ENCODE data around the gene SIVA1.

Gene SIVA1

GRCh38 chr14:104741803-104742251 is 11.1 kb upstream of the SIVA1 start:
- DNase-seq (no peak), ATAC-seq (ENCODE audit: insufficient read depth, low read depth) (no peak)
- no peaks in the 10 kb centered on the region for H3K79me2 ChIP-seq (ENCODE audit: insufficient read depth, low read length)
- peaks cover 3% of the 10 kb centered on the region; the same call in 1 of the 2 replicates for H4K20me1 ChIP-seq (ENCODE audit: insufficient read depth, low read length)
- H3K4me3 ChIP-seq (ENCODE audit: low read depth in 1 of 2, low read length in 2 of 2), result no peak overlapping the region
- no peaks in the 10 kb centered on the region for H3K27me3 ChIP-seq (ENCODE audit: insufficient read depth, low read length, poor library complexity)
- TF ChIP-seq EZH2 (IDR thresholded peaks at IDR 0.05; ENCODE audit: borderline replicate concordance, low read depth, low read length, severe bottlenecking) (no peak), CTCF (IDR thresholded peaks at IDR 0.05; ENCODE audit: borderline replicate concordance, extremely low read depth, low read length, poor library complexity, severe bottlenecking) (no peak)
- no peaks in the 10 kb centered on the region for H3K36me3 ChIP-seq (ENCODE audit: insufficient read depth, low read length)
- no peak overlapping the region for H3K4me2 ChIP-seq (ENCODE audit: insufficient read depth, low read length)
- no peaks in the 10 kb centered on the region for H3K9me3 ChIP-seq (ENCODE audit: insufficient read depth, low read length, severe bottlenecking)
- H3K27ac ChIP-seq (ENCODE audit: low read length), result no peak overlapping the region
- no peak overlapping the region for H3K9ac ChIP-seq (ENCODE audit: low read depth, low read length)
- H3K4me1 ChIP-seq (ENCODE audit: insufficient read depth, low read length), result no peaks in the 10 kb centered on the region
- H2AFZ ChIP-seq (ENCODE audit: low read depth, low read length), result no peak overlapping the region

GRCh38 chr14:104742586-104743455 is 10.1 kb upstream of the SIVA1 start:
- H2AFZ ChIP-seq (ENCODE audit: low read depth, low read length), result no peak overlapping the region
- no peaks in the 10 kb centered on the region for H3K36me3 ChIP-seq (ENCODE audit: insufficient read depth, low read length)
- no peak overlapping the region for H3K9ac ChIP-seq (ENCODE audit: low read depth, low read length)
- H3K27me3 ChIP-seq (ENCODE audit: insufficient read depth, low read length, poor library complexity), result no peaks in the 10 kb centered on the region
- H3K4me3 ChIP-seq (ENCODE audit: low read depth in 1 of 2, low read length in 2 of 2), result no peak overlapping the region
- peaks cover 3% of the 10 kb centered on the region; the same call in 1 of the 2 replicates for H4K20me1 ChIP-seq (ENCODE audit: insufficient read depth, low read length)
- DNase-seq, result no peak
- no peaks in the 10 kb centered on the region for H3K9me3 ChIP-seq (ENCODE audit: insufficient read depth, low read length, severe bottlenecking)
- no peak overlapping the region for H3K4me2 ChIP-seq (ENCODE audit: insufficient read depth, low read length)
- H3K27ac ChIP-seq (ENCODE audit: low read length), result no peak overlapping the region
- H3K4me1 ChIP-seq (ENCODE audit: insufficient read depth, low read length), result no peaks in the 10 kb centered on the region
- H3K79me2 ChIP-seq (ENCODE audit: insufficient read depth, low read length), result no peaks in the 10 kb centered on the region
- TF ChIP-seq CTCF (IDR thresholded peaks at IDR 0.05; ENCODE audit: borderline replicate concordance, extremely low read depth, low read length, poor library complexity, severe bottlenecking) (no peak), EZH2 (IDR thresholded peaks at IDR 0.05; ENCODE audit: borderline replicate concordance, low read depth, low read length, severe bottlenecking) (no peak)
- no peak for ATAC-seq (ENCODE audit: insufficient read depth, low read depth)

GRCh38 chr14:104743461-104744380 is 9.2 kb upstream of the SIVA1 start:
- H3K9ac ChIP-seq (ENCODE audit: low read depth, low read length), result no peak overlapping the region
- no peak overlapping the region for H3K4me3 ChIP-seq (ENCODE audit: low read depth in 1 of 2, low read length in 2 of 2)
- H3K79me2 ChIP-seq (ENCODE audit: insufficient read depth, low read length), result no peaks in the 10 kb centered on the region
- ATAC-seq (ENCODE audit: insufficient read depth, low read depth) (no peak), DNase-seq (no peak)
- H3K27me3 ChIP-seq (ENCODE audit: insufficient read depth, low read length, poor library complexity), result no peaks in the 10 kb centered on the region
- peaks cover 3% of the 10 kb centered on the region; the same call in 1 of the 2 replicates for H4K20me1 ChIP-seq (ENCODE audit: insufficient read depth, low read length)
- H3K9me3 ChIP-seq (ENCODE audit: insufficient read depth, low read length, severe bottlenecking), result no peaks in the 10 kb centered on the region
- H3K36me3 ChIP-seq (ENCODE audit: insufficient read depth, low read length), result no peaks in the 10 kb centered on the region
- no peak overlapping the region for H3K27ac ChIP-seq (ENCODE audit: low read length)
- no peak overlapping the region for H2AFZ ChIP-seq (ENCODE audit: low read depth, low read length)
- TF ChIP-seq CTCF (IDR thresholded peaks at IDR 0.05; ENCODE audit: borderline replicate concordance, extremely low read depth, low read length, poor library complexity, severe bottlenecking), result no peak
- H3K4me2 ChIP-seq (ENCODE audit: insufficient read depth, low read length), result no peak overlapping the region
- H3K4me1 ChIP-seq (ENCODE audit: insufficient read depth, low read length), result no peaks in the 10 kb centered on the region

Measured in DND-41 (cell line).